Left lobe of liver (tissue), 2 donors: ENCODE measurements around the gene CDH22. TPM values are rescaled to one million over a fixed set of nuclear protein-coding genes. Genes with fewer than 3 reads are reported as not detected.

Experiments
- ATAC-seq: fragments of 200-7000 bp; cut with Tn5 transposase; one replicate; pipeline ENCODE4 v1.9.1; 2020; ENCODE audit warnings: mild to moderate bottlenecking, moderate library complexity
- DNase-seq: peaks from one replicate; pipeline ENCODE4 v3.0.0-alpha.2; 2020; ENCODE audit warnings: low spot score
- total RNA-seq: library from RNA; stranded (reverse); gene quantifications from one replicate; pipeline ENCODE4 v1.2.1, GENCODE V29; 2021
- donor health status: DM: no; HTN: no; CAD: no; lungs with moderate emphysema.
- donor health status: DM: no; HTN: yes; CAD: no.

CDH22 gene
- total RNA-seq, 1 donor from 2014 or later, result 0.08 TPM

- no peak for ATAC-seq
- DNase-seq, result no peak
These were observed 87.7 kb downstream of the CDH22 start for GRCh38 chr20:46220455-46221207.

- ATAC-seq (no peak), DNase-seq (no peak)
These were observed 88.4 kb downstream of the CDH22 start for GRCh38 chr20:46219920-46220319.

GRCh38 chr20:46219190-46219589 lies 89.1 kb downstream of the CDH22 start:
- no peak for ATAC-seq
- DNase-seq, result no peak

- no peak for ATAC-seq
- no peak for DNase-seq
These were observed 89.6 kb downstream of the CDH22 start for GRCh38 chr20:46218656-46219055.

- ATAC-seq (no peak), DNase-seq (no peak)
These were observed 90.7 kb downstream of the CDH22 start for GRCh38 chr20:46217583-46217982.

- DNase-seq, result no peak
These were observed 91.4 kb downstream of the CDH22 start for GRCh38 chr20:46216770-46217464.

GRCh38 chr20:46215913-46216707 lies 92.2 kb downstream of the CDH22 start:
- ATAC-seq (no peak), DNase-seq (no peak)

More at GRCh38 chr20:46216770-46217464, 91.4 kb downstream of the CDH22 start:
- no peak for ATAC-seq

- DNase-seq, result no peak
- no peak for ATAC-seq
These were observed 93.3 kb downstream of the CDH22 start for GRCh38 chr20:46214824-46215488.

DNA sequence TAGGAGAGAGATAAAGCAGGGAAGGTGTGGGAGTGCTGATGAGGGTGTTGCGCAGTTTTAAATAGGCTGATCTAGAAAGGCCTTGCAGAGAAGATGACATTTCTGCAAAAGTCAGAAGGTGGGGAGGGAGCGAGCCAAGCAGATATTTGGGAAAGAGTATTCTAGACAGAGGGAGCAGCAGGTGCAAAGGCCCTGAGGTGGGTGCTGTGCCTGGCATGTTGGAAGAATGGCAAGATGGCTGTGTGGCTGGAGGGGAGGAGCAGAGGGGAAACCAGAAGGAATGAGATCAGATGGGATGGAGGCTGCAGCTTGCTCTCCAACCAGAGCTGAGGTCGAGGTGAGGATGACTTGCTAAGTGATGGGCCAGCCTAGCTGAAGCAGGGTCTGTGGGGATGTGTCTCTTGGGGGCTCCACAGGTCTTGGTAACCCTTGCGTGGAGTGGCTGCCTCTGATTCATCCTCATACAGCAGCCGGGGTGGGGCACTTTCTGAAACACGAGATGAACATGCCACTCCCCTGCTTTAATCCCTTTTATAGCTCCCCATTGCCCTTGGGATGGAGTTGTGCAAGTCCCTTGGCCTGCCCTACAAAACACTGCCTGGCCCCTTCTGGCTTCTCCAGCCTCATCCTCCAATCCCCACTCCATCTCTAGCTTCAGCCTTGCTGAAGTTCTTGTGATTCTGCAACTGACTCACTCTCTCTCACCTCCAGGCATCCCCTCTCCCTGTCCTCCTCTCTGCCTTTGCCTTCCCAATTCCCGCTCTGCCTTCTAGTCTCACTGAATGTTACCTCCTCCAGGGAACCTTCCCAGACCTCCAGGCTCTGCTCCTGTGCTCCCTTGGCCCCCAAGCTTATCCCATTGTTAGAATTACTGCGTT lies 94.1 kb downstream of the CDH22 start:
- ATAC-seq (no peak), DNase-seq (no peak)

DNA sequence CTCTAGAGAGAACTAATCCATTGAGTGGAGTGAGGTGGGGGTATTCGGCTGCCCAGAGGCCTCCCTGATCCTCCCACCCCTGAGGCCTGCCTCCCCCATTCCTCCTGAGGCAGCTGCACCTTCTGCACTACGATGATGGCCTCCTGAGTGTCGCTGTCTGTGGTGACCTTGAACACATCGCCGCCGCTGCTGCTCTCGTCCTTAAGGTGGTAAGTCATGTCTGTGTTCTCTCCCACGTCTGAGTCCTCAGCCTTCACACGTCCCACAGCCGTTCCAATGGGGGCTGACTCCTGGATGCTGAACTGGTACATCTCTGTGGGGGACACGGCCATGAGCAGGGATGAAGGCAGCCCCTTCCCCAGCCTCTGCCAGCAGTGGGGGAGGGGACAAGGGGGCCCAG lies 95.4 kb downstream of the CDH22 start:
- ATAC-seq, result no peak
- no peak for DNase-seq

GRCh38 chr20:46212252-46212651 lies 96.0 kb downstream of the CDH22 start:
- ATAC-seq (no peak), DNase-seq (no peak)

DNA sequence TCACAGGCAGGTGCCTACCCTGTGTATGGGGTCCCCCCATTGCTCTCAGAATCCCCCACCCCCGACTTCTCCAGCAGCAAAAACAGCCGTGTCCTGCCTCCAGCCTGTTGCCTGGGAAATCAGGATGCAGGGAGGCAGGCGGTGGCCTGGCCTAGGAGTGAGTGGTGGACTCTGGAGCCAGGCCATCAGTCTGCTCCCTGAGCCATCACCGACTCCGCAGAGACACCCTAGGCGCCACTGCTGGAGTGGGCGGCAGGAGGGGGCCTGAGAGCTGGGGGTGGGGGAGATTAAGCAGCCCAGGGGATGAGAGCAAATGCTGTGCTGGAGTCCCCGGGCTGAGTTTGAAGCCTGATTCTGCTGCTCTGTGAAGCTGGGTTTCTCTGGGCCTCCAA lies 97.0 kb downstream of the CDH22 start:
- ATAC-seq, result no peak
- DNase-seq, result no peak

DNA sequence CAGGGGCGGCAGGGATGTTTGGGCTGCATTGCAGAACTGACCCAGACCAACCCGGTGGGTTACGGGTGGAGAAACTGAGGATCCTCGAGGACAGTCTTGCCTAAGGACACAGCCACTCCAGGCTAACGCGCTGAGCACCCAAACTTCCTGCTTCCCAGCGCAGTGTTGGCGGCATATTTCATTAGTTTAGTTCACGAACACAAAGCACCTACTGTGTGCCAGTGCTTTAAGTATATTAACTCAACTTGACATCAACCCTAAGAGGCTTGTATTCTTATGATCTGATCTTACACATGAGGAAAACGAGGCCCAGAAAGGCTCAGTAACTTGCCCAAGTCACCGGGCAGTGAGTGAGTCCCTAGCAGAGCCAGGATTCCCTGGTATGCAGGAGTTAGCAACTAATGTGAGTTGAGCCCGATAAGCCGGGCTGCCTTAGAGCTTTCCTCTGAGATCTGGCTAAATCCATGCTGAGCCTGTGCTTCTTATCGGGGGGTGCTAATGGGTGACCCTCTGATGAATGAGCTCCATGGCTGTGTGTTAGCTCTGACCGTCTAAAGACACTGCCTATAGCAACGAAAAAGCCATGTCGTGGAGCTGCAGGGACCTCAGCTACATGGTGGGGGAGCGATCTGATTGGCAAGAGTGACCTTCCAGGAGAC lies 97.5 kb downstream of the CDH22 start:
- DNase-seq (no peak), ATAC-seq (no peak)

DNA sequence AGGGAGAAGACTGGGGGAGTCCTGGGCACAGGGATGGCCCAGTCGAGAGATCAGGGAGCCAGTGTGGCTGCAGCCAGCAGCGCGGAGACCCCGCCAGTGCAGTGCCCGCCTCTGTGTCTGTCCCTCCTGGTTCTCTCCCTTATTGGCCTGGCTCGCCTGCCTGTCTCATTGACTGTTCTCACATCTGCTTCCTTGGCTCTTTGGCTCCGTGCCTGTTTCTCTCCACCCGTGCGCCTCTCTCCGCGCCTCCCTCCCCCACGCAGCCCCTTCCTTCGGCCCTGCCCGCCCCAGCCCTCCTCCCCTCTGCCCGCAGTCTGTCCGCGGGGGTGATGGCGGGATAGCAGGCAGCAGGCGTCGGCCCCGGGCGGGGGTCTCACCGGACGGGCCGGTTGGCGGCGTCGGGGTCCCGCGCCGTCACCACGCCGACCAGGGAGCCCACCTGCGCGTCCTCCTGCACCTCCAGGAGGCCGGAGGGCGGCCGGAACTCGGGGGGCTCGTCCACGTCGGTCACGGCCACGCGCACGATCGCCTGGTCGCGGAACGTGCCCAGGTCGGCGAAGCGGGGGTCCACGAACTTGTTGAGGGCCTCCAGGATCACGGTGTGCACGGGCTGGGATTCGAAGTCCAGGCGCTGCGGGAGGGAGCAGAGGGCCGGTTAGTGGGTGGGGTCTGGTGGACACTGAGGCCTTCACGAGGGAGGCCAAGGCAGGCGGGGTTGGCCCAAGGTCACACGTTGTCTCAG lies 98.2 kb downstream of the CDH22 start:
- DNase-seq, result no peak

DNA sequence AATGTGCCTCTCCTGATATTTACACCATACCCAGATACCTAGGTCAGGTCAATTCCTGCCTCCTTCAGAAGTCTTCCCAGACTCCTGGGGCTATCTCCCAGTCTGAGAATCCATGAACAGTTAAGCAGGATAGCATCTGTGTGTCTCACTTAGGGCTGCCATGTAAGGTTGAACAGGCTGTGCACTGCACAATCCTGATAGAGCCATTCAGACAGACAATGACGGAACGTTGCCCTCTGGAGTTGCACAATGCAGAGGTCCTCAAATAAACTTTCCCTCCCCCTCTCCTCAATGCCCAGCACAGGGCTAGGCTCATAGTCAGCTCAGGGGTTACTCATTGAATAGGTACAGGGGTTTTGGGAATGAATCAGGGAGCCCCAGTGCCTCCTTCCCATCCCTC lies 100.5 kb downstream of the CDH22 start:
- ATAC-seq (peak; percentile 29), DNase-seq (no peak)

More for the DNA sequence above, 98.2 kb downstream of the CDH22 start:
- ATAC-seq, result no peak

DNA sequence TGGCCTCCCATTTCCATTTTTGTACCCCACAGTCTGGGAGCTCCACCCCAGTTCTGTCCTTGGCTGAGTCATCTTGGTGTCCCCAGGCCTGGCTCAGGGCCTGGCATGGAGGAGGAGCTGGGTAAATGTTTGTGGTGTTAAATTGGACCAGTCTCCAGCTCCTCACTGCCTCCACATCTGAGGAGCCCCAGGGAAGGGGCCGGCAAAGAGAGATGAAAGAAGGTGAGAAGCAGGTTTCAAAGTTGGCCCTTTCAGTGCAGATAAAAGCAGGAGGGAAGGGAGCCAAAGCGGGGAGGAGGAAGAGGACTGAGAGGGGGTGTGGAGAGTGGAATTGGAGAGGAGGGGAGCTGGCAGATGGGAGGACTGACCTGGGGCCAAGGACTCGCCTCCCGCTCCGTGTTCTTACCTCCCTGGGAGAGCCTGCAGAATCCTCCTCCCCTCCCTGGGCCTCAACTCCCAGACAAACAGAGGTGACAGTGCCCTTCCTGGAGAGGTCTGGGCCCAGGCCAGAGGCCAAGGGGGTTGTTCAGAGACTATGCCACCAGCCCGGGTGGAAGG lies 101.2 kb downstream of the CDH22 start:
- DNase-seq (no peak), ATAC-seq (no peak)

- DNase-seq (no peak), ATAC-seq (peak; percentile 63)
These were observed 102.3 kb downstream of the CDH22 start for GRCh38 chr20:46206025-46206424.

GRCh38 chr20:46205349-46205748 lies 102.9 kb downstream of the CDH22 start:
- ATAC-seq, result no peak
- DNase-seq, result no peak
